T follicular helper cell (primary cell): ENCODE results near the gene POC1A.

Experiments
- DNase-seq: peaks from one replicate; pipeline ENCODE4 v3.0.0-alpha.2; 2020; ENCODE audit warnings: low read depth
- total RNA-seq, 2 experiments: gene quantifications; one replicate each; lab custom pipeline; 2026; lab: John Stamatoyannopoulos, UW

The POC1A gene
- total RNA-seq: 2.2 to 3.6 reads per million in 2 experiments

DNA sequence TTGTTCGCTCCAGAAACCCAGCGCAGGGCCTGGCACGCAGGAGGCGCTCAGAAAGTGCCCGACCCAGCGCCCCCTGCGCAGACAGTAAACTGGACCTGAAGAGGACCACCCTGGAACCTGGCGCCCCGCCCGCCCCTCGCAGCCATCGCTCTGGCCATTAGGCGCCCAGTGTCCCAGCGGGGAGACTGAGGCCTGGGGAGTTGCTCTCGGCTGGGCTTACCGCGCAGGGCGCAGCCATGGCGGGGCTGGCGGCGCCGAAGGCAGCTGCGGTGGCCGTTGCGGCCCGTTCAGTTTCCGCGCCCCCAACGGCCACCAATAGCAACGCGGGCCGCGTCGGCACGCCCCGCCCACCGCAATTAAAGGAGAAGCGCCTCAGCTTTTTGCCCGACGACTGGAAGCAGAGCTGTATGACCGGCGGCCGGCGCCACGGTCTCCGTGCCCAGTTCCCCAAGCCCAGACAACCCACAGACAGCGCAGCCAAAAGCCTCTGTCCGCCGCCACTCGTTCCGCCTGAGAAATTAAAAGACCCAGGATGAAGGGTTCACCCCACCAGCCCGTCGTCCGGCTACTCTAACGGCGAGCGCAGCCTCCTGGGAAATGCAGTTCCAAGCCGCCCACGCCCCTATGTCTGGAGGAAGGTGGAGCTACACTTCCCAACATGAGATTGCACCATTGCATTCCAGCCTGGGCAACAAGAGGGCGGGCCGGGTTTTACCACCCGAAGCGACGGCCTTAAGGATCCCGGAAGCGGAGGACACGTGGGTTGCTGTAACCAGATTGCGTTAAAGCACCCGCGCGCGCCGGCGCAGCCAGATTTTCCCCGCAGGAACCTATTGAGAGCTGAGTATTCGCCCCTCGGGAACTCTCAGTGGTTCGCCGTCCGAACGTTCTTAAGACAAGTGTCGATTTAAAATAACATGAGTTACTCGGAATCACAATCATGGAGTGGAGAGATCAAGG, at the start of gene POC1A:
POC1A (minus strand) TSS at position 289 of the 960 bp plus-strand sequence; CDS start at position 238, 51 bp downstream.
- DNase-seq: peak; percentile 75

DNA sequence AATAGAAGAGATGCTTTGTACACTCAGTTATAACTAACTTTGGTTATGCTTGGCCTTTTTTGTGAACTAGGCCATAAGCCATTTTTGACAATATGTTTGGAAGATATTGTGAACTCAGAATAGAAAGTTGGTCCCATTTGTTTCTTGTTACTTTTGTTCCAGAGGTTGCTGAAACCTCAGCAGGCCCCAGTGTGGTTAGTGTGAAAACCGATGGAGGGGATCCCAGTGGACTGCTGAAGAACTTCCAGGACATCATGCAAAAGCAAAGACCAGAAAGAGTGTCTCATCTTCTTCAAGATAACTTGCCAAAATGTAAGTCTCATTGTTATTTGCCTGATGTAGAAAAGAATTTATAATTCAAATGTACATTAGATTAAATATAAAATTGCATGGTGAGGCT, 49.5 kb upstream of the POC1A start:
- DNase-seq: no peak

- DNase-seq: no peak
Observed at GRCh38 chr3:52202384-52203077, 48.3 kb upstream of the POC1A start.

GRCh38 chr3:52200981-52201679, 46.9 kb upstream of the POC1A start:
- no peak for DNase-seq

DNA sequence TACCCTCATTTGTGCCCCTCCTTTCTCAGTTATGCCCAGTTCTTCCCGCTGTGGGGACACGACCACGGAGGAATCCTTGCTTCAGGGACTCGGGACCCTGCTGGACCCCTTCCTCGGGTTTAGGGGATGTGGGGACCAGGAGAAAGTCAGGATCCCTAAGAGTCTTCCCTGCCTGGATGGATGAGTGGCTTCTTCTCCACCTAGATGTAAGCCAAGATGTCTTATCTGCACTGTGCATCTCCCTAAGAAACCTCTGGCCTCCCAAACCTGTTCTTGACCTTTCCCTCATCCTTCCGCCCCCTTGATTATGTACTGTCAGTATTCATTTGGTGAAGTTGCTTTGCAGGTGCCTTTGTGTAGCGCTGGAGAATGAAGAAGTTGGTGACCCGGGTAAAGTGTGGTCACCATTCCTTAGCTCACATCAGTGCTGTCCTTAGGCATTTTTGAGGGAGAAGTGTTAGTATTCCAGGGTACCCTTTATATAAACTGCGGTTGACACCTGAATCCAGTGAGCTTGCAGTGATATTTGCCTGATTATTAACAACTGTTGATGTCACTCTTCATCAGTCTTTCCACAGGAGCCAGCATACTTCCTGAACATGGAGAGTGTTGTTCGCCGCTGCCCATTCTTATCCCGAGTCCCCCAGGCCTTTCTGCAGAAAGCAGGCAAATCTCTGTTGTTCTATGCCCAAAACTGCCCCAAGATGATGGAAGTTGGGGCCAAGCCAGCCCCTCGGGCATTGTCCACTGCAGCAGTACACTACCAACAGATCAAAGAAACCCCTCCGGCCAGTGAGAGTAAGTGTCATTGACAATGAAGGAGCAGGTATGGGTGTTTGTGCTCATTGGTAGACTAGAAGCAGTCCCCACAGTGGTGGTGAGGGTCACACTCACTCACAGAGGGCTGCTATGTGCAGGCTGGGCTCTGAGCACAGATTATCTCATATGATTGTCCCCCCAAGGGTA, 44.7 kb upstream of the POC1A start:
- DNase-seq: no peak

DNA sequence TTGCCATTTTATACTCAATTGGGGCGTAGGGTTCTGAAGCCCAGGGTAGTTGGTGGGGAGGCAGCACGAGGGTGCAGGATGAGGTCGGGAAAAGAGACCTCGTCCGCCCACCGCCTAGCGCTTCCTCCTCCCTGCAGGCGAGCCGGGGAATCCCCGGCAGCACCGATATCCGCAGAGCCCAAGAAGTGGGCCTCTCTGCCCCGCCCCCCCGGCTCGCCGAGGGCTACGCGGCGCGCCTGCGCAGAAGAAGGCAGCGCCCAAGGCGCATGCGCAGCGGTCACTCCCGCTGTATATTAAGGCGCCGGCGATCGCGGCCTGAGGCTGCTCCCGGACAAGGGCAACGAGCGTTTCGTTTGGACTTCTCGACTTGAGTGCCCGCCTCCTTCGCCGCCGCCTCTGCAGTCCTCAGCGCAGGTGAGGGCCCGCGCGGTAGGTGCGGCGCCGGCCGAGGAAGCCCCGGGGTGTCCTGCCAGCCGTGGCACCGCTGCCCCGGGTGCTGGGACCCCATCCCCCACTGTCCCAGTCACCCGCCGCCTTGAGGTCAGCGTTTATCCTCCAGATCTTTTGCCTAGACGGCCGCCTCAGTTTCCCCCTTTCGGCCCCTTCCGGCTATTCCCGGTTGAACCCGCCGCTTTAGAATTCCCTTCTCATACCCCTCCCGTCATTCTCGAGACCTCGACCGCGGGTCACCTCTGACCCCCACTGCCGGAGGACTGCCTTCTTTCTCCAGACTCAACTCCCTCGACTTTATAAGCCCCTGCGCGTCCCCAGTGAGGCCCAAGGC, 43.8 kb upstream of the POC1A start, which contains the start of gene ALAS1:
ALAS1 (plus strand) TSS at position 319 of the 784 bp plus-strand sequence. CDS start 1,082 bp downstream, outside the sequence.
- DNase-seq: peak; percentile 90

GRCh38 chr3:52197499-52197841, 43.2 kb upstream of the POC1A start:
- no peak for DNase-seq

DNA sequence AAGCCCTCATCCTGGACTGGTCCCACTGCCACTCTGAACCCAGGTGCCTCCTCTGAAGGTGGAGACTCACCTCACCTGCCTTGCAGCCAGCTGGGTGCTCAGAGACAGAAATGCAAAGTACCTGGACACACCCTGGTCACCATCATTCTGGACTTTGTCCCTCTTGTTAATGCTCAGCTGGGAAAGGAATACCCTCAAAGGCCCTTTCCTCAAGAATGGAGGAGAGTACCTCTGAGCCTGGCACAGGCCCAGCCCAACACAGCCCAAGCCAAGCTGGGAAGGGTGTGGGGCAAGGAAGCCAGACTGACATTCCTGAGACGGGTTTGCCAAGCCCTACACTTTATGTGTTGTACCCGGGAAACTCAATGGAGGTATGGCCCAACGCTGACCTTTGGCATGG, 42.8 kb upstream of the POC1A start:
- no peak for DNase-seq

- no peak for DNase-seq
Observed at GRCh38 chr3:52195823-52196331, 41.7 kb upstream of the POC1A start.

- no peak for DNase-seq
Observed at GRCh38 chr3:52195291-52195597, 41.0 kb upstream of the POC1A start.

DNA sequence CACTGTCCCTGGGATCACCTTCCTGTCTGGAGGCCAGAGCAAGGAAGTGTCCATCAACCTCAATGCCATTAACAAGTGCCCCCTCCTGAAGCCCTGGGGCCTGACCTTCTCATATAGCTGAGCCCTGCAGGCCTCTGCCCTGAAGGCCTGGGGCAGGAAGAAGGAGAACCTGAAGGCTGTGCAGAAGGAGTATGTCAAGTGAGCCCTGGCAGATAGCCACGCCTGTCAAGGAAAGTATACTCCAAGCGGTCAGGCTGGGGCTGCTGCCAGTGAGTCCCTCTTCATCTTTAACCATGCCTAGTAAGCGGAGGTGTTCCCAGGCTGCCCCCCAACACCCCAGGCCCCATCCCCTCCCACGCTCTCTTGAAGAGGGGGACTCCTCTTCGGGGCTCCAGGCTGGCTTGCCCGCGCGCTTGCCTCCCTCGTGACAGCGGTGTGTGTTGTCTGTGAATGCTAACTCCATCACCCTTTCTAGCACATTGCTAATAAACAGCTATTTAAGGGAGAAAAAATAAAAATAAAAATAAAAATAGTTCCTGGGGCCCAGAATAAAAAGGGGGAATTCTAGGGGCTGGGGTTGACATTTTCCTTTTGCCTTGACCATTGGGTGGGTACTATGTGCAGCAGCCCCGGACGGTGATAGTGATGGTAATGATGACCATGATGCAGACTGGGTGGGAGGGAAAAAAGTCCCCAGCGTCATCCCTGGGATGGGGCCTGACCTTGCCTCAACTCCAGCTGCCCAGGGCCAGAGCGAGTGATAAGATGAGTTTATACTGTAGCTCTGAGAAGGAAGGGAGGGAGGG, 40.5 kb upstream of the POC1A start:
- no peak for DNase-seq

- no peak for DNase-seq
Observed at GRCh38 chr3:52193065-52193464, 38.8 kb upstream of the POC1A start.

DNA sequence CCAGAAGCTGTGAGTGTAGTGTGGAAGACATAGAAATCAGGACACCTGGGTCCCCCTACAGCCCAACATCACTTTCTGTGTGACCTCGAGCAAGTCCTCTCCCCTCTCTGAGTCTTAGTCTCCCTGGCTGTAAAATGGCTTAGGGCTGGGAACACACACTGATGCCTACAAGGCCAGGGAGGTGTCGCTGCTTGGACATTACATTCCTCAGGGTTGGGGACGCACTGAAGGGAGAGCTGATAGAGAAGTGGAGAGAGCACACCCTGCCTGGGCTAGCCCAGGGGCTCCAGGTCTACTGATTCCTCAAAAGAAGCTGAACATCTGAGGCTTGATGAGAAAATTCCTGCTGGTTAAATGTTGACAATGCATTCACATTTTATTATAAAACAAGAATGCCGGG, 37.4 kb upstream of the POC1A start:
- no peak for DNase-seq

DNA sequence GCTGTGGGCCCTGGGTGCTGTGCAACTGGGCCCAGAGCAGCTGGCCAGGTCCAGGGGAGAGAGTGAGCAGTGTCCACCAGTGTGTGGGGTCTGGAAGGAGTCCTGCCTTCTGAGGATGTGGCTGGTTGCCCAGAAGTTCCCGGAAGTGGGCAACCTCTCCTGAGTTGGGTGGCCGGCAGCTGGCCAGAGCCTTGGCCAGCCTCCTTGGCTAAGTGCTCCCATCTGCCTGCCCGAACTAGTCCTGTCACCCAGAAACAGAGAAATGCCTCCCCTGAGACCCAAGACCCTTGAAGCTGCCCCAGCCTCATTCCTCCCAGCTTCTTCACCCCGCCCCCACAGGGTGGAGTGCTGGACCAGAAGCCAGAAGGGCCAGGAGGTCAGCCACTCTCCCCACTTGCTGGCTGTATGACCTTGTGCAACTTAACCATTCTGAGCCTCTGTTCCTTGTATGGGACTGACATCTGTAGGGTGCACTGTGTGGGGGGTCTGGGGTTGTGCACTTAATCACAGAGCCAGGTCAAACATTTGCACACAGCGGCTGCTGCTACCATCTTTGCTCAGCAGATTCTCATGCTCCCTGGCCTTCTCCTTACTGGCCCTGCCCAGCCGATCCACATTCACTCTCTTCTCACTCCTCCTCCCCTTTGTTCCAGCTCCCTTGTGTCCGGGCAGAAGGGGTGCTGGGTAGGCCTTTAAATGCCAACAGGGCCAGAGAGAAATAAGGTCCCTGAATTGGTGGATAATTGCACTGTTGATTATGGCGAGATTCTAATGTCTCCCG, 36.3 kb upstream of the POC1A start:
- DNase-seq: no peak

GRCh38 chr3:52188556-52188955, 34.3 kb upstream of the POC1A start:
- no peak for DNase-seq

DNA sequence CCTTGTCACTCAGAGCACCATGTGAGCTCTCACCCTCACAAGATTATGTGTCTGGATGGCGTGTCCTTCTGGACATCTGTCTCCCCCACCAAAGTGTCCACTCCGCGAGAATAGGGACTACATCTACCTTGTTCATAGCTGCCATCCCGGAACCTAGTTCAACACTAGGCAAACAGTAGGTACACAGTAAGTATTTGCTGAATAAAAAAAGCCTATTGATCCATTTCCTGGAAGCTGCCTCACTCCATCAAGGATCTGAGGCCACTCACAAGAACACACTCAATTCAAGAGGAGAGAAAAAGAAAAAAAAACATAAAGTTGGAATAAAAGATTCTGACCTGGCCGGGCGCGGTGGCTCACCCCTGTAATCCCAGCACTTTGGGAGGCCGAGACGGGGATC, 32.5 kb upstream of the POC1A start:
- no peak for DNase-seq

DNA sequence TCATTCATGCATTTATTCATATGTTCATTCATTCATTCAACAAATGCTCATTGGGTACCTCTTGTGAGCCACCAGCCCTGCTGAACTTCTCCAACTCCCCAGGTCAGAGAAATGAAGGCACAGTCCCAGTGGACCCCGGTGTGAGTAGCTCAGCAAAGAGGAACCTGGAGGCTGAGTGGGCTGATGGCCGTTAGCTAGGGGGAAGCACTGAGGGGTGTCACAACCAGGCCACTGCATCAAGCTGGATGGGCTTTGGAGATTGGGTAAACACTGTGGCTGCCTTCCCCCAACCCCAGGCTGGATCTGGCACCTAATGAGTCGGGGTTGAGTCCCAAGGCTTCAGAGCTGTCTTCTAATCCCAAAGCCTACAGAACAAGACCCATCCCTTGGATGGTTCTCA, 31.6 kb upstream of the POC1A start:
- DNase-seq: no peak

DNA sequence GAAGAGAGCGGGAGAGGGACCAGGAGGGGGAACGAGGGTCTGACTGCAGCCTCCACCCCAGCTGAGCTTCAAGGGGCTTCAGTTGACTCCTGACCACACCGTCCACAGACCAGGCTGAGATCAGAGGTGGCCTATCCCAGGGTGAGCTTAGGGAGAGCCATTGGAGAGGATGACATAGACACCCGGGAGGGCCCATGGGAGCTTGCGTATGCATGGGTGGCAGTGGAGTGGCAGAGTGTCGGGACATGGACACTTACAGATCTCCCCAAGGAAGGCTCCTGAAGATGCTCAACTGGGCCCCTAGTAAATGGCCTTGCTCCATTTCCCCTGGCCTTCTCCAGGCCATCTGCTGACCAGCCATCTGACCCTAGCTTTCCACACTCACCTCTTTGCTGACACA, 31.1 kb upstream of the POC1A start:
- DNase-seq: no peak

DNA sequence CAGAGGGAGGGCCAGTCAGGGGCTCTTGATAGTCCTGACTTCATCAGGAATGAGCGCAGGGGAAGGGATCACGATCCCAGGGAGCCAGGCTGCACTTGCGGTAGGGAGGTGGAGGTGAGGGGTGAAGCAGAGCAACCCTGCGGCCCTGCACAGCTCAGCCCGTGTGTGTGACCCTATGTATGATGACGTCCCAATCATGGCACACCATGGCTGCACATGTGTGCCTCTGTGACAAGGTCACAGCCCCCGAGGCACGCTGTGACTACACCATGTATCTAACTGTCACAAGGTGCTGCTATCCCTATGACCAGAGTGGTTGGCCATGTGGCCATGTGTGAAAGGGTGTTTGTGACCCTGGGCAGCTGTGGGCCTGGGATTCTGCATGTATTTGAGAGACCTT, 30.5 kb upstream of the POC1A start:
- DNase-seq: no peak
